IPS-18c (cell line): ENCODE data around the gene AKT2.

Experiments
- H3K4me3 ChIP-seq: 2 replicates; pipeline ENCODE4 v1.7.0; 2013; ENCODE audit warnings: low read depth, mild to moderate bottlenecking, low read length, moderate library complexity; ENCODE audit not compliant: insufficient read depth
- H3K9me3 ChIP-seq: one replicate; pipeline ENCODE4 v1.6.1; 2013; ENCODE audit warnings: mild to moderate bottlenecking, low read length, moderate library complexity; ENCODE audit not compliant: control insufficient read depth, insufficient read depth

AKT2 gene

DNA sequence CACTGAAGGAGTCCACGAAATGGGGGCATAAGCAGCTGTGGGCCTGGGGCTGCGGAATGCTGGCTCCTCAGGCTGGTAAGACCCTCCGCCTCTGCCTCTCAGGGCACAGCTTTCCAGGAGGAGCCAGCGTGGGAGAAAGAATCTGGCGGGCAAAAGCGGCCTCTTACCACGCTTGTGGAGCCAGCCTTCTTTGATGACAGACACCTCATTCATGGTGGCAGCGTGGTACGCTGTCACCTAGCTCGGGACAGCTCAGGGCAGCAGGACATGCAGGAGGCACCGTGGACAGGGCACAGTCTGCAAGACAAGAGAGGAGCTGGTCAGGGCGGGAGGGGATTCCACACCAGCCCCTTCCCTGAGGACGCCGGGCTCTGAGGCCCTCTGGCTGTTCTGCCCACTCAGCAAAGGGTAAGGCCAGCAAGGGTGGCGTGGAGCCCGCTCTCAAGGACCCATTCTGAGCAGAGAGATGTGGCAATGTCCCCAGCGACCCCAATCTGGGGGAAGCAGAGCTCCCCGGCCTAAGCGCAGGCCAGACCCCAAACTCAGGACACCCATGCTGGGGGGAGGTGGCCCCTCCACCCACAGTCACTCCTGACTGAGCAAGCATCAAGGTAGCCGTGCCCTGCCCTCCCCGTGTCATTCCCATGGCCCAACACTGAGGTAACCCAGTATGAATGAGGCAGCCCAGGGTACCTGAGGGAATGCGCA lies 19.9 kb downstream of the AKT2 start:
- no peaks in the 10 kb centered on the region for H3K9me3 ChIP-seq

DNA sequence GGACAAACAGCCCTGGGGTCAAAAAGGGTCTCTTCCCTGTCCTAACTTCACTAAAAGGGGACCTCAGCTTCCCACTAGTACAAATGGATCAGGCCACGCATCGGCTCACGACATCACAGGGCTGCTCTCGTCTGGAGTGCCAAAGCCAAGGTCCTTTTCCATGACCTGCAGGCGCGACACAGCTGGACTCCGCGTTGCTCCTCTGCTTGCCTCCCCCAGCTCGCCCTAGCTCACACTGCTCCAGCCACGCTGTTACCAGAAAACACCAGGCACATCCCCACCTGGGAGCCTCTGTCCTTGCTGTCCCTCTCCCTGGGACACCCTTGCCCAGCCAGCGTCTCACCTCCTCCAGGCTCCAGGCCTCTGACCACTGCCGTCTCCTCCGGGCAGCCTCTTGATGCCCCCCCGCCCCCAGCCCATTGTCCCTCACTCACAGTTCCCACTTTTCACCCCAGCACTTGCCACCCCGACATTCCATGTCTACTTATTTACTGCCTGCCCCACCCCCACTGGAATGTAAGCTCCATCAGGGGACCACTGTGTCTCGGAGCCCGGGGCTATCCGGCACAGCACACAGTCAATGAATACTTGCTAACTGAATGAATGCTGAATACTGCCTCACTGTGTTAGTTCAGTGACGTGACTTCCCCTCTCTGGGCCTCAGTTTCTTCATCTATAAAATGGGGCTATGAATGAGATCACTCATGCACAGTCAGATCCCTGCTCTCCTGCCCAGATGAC lies 20.7 kb downstream of the AKT2 start:
- Histone ChIP-seq H3K9me3 (no peaks in the 10 kb centered on the region), H3K4me3 (no peak overlapping the region)

More for the DNA sequence above, 19.9 kb downstream of the AKT2 start:
- H3K4me3 ChIP-seq, result no peak overlapping the region

DNA sequence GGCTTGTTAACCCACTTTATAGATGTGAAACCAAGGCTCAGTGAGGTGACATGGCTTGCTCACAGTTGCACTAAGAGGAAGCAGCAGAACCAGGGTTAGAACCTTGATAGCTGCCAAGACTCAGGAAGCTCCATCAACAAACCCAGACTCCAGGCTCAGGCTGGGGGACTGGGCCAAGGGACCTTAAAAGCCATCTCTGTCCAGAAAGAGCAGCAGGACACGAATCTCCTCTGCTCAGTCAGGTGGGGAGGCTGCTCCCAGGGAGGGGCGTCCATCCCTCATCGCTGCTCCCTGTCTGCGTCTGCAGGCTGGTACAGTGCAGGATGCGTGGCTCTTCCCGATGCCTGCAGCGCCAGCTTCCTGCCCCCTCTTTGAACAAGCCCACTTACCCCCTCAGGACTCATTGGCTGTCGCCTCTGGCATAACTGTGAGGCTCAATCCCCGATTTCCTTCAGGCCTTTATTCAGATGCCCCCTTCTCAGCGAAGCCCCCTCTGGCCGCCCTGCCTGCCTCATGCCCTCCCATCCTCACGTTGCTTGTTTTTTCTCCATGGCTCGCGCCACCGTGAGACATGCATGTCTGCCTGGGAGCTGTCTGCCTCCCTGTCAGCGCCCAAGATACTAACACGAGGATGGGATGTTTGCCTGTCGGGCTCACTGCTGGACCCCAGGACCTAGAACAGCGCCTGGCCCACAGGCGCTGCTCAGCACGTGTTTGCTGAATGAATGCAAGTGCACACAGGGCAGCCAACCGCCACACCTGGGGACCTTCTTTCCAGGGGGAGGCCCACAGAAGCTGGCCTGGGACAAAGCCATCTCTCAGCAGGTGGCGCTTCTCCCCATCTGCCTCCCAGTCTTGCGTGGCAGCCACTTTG lies 21.5 kb downstream of the AKT2 start:
- no peak overlapping the region for H3K4me3 ChIP-seq
- no peaks in the 10 kb centered on the region for H3K9me3 ChIP-seq

DNA sequence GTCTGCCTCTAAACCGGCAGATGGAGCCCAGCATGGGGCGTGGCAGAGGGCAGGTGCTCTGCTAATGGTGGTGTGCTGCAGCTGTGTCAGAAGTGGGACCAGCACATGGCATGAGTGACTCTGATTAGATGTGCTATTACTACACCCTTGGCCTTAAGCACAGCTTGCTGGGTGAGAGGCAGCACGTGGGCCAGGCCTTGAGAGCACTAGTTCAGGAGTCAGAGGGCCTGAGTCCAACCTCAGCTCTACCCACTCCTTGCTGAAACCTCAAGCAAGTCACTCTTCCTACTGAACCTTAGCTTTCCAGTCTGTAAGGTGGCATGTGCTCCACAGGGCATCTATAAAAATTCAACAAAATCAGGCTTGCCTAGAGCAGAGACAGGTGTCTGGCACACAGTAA lies 22.7 kb downstream of the AKT2 start:
- H3K9me3 ChIP-seq, result no peaks in the 10 kb centered on the region

DNA sequence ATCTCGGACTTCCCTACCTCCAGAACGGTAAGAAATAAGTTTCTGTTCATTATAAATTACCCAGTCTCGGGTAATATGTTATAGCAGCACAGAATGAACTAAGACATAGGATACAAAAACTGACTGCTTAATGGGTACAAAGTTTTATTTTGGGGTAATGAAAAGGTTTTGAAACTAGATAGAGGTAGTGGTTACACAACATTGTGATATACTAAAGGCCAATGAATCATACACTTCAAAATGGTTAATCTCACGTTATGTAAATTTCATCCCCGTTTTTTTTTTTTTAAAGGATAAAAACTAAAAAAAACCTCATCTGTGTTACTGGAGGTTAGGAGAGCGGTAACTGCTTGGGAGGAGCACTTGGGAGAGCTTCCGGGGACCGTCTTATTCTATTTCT lies 23.5 kb downstream of the AKT2 start:
- H3K4me3 ChIP-seq, result no peak overlapping the region
- H3K9me3 ChIP-seq, result no peaks in the 10 kb centered on the region

More for the DNA sequence above, 22.7 kb downstream of the AKT2 start:
- no peak overlapping the region for H3K4me3 ChIP-seq

DNA sequence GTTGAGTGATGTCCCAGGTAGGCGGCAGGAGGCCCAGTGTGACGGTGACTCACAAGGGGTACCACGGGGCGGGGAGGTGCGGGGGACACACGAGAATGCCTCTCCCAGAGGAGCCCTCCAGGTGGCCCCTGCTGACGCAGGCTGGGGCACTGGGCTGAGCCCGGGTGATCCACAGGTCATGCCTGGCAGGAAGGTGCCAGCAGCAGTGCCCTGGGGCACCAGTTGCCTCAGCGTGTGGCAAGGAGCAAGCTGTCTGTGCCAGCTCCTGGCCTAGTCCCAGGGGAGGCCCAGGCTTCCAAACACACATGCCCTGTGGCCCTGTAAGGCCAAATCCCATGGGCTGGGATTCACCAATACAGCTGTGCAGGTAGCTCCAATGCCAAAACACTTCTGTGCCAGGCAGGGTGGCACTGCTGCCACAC lies 28.0 kb downstream of the AKT2 start:
- Histone ChIP-seq H3K9me3 (no peaks in the 10 kb centered on the region), H3K4me3 (no peak overlapping the region)

DNA sequence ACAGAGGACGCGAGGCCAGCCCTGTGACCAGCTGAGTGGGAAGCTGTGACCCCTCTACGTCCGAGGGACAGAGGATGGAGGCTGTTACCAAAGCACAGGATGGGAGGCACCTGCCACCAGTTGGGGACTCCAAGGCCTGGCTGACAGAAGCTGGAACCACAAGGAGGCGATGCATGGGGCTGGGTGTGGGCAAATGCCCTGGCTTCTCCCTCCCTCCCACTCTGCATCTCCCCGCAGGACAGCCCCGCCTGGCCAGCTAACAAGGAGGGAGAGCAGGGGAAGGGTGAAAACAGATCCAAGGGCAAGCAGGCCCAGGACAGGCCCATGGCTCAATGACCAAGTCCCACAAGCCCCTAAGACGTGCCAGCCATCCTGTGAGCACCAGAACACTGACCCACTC lies 28.6 kb downstream of the AKT2 start:
- H3K9me3 ChIP-seq, result no peaks in the 10 kb centered on the region
- no peak overlapping the region for H3K4me3 ChIP-seq

DNA sequence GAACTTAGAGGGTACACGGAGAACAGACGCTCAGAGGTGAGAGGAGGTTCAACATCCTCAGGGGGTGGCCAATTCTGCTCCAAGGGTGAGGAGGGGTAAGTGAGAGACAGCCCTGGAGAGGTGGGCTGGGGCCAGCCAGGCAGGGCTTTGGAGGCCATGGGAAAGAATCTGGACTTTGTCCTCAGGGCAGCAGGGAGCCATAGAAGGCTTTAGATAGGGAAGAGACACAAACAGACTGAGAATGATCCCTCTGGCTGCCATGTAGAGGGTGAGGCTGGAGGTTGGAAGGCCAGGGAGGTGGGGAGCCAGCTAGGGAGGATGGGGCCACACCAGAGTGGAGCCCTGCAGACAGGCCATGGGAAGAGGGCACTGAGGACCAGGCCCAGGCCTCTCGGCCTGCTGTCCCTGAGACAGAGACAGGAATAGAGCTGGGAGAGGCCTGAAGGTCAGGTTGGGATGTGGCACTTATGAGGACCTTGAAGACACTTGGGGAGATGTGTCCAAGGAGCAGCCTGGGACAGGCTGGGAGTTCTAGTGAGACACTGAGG lies 29.5 kb downstream of the AKT2 start:
- Histone ChIP-seq H3K9me3 (no peaks in the 10 kb centered on the region), H3K4me3 (no peak overlapping the region)

DNA sequence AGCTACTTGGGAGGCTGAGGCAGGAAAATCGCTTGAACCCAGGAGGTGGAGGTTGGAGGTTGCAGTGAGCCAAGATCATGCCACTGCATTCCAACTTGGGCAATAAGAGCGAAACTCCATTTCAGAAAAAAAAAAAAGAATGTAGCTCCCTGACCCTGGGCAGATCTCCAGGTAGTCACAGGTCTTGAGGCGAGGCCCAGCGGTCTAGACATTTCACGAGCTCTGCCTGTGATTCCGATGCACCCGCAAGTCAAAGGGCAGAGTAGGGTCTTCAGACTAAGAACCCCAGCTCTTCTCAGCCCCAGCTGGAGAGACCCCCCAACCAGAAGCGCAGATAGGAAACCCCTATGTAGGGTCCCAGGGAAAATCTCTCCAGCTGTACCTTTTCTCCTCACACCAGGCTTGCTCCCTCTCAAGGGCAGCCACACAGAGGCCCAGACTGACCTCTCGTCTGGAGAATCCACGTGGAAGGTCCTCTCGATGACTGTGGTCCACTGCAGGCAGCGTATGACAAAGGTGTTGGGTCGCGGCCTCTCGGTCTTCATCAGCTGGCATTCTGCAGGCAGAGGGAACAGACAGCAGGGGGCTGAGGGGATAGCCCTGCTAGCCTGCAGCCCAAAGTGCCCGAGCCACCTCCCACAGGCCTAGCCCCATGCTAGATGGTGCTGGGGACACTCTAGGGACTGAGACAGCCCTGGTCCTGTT lies 30.3 kb downstream of the AKT2 start:
- no peak overlapping the region for H3K4me3 ChIP-seq
- H3K9me3 ChIP-seq, result no peaks in the 10 kb centered on the region

DNA sequence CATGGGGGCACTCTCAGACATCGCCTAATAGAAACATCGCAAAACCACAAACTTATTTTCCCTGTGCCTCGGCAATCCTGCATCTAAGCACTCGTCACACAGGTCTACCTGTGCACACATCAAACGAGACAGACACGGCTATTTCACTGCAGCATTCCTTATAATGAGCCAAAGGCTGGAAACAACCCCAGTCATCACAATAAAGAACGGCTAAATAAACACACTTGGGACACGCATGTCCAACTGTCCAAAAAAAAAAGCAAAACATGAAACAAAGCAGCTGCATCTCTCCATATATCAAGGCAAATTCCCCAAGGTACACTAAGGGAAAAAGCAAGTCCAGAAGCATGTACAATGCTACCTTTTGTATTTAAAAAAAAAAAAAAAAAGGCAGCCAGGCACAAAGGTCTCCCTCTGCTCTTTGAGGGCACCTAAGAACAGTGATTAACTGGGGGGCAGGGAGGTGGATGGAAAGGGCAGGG lies 31.5 kb downstream of the AKT2 start:
- Histone ChIP-seq H3K4me3 (no peak overlapping the region), H3K9me3 (no peaks in the 10 kb centered on the region)

DNA sequence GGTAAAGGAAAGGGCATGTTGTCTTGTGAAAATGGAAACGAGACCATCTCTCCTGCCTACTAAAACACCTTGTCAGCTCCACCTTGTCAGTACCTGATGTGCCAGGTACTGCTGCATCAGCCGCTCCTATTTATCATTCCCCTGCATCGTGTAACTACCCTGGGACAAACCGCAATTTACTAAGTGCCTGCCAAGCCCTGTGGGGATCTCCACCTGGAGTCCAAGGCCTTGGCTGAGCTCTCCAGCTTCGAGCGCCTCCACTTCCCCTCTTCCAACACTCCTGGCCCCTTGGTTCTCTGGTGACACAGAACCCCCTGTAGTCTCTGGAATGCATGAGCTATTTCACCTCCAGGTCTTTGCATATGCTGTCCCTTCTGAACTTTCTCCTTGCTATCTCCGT lies 32.8 kb downstream of the AKT2 start:
- no peaks in the 10 kb centered on the region for H3K9me3 ChIP-seq
- H3K4me3 ChIP-seq, result no peak overlapping the region

DNA sequence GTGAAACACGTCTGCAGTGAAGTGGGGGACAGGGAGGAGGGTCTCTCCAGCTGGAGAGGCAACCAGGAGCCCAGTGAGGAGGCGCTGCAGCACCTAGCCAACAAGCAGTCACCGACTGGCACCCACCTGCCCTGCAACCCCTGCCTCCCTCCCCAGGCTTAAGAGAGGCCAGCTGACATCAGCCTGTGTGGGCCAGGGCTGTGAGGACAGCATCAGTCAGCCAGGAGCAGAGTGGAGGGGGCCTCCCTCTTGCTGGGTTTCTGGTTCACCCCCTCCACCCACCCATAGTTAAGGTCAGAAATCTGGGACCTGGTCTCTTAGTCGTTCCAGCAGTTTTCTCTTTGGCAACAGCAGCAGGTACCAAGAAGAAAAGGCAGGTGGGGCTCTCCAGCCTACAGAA lies 33.2 kb downstream of the AKT2 start:
- Histone ChIP-seq H3K4me3 (no peak overlapping the region), H3K9me3 (no peaks in the 10 kb centered on the region)

DNA sequence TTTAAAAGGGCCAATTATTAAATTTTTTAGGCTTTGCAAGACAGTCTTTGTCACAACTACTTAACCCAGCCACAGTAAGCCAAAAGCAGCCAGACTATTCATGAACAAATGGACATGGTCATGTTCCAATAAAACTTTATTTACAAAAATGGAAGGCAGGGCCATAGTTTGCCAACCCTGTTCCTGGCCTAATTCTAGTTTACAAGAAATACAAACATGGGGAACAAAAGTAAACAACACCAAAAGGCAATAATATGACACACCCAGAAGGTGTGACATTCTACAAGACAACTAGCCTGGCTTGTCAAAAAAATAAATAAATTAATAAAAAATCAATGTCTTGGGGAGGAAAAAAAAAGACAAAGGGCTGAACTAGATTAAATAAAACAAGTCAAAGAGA lies 33.9 kb downstream of the AKT2 start:
- H3K9me3 ChIP-seq, result no peaks in the 10 kb centered on the region
- no peak overlapping the region for H3K4me3 ChIP-seq

DNA sequence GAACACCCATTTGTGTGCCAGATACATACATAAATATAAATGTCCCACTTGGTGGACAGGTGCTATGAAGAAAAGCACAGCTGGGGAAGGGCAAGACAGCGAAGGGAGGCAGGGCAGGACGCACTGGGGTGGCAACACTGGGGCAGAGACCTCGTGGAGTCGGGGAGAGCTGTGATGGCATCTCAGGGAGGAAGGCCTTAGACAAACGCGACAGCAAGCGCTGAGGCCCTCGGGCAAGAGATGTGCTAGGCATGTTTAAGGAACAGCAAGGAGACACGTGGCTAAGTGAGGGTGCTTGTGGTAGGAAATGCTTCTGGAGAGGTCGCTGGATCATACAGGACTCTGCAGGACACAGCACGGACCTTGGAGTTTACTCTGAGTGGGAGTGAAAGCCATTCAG lies 35.4 kb downstream of the AKT2 start:
- Histone ChIP-seq H3K4me3 (no peak overlapping the region), H3K9me3 (no peaks in the 10 kb centered on the region)

DNA sequence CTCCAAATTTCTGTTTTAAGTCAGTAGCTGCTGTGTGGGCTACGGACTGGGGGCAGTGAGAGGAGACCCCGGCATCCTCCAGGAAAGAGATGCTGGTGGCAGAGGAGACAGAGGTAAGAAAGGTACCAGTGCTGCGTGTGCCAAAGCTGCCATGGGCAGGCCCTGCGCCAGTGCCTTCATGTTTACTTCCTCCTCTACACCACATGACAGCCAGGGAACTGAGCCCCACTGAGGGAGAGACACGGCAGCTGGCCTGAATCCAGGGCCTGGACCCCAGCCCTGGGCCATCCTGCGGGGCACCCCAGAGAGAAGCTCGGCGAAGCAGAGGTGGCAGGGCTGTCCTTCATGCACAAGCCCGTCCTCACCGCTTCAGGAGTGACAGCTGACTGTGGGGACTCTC lies 35.9 kb downstream of the AKT2 start:
- H3K9me3 ChIP-seq, result no peaks in the 10 kb centered on the region
- H3K4me3 ChIP-seq, result no peak overlapping the region

DNA sequence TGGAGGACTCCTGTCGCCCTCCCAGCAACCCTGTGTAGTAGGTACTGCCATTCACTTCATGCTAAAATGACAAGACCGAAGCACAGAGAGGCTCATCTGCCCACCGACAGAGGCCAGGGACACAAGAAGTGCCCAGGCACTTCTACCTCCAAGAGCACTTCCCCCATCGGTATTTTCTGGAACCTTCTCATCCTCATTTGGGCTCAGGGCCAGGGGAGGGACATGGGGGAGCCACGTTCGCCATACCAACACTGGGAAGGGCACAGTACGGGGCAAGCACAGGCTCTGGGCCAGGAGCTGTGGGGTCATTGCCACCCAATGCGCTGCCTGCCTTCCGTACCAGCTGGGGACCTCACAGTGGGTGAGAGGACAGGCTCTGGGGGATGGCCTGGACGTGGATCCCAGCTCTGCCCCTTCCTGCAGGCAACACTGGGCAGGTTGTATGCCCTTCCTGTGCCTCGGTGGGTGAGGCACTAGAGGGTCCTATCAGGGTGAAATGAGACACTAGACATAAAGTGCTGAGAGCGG lies 37.3 kb downstream of the AKT2 start:
- H3K4me3 ChIP-seq, result no peak overlapping the region
- no peaks in the 10 kb centered on the region for H3K9me3 ChIP-seq

DNA sequence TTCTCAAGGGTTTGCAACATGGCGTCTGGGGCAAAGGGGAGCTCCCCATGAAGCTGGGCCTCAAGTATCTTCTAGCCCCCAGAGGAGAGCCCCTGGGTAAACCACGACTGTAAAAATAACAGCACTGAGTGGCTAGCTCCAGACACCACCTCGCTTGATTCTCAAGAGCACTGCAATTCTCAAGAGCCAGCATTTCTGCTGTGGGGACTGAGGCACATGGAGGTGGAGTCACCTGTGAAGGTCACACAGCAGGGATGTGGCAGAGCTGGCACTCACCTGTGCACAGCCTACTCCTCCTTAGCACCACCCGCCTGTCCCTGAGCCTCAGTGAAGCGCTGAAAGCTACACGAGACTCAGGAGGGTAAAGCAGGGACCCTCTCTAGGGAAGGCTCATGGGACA lies 38.0 kb downstream of the AKT2 start:
- Histone ChIP-seq H3K9me3 (no peaks in the 10 kb centered on the region), H3K4me3 (no peak overlapping the region)
